Activated T-cell treated with anti-CD3 and anti-CD28 coated beads, Interleukin-2, amount 50 U/mL, for 4 hours (primary cell): ENCODE data around the gene PTTG1. TPM values are rescaled to one million over a fixed set of nuclear protein-coding genes. Genes with fewer than 3 reads are reported as not detected.
"Not testable (repeated sequence)": the region's sequence is repeated elsewhere in the genome, so short reads cannot be mapped to it uniquely, and the experiment has no call there.

Experiments
- ATAC-seq, 2 donors: fragments of 200-7000 bp; cut with Tn5 transposase; one replicate each; pipeline ENCODE4 v1.10.0; 2021
- DNase-seq: peaks from one replicate; pipeline ENCODE4 v3.0.0-alpha.2; 2020
- H3K27me3 Mint-ChIP-seq: one replicate; pipeline ENCODE4 v1.8.0; 2021; ENCODE audit warnings: low read depth, mixed read lengths
- H3K36me3 Mint-ChIP-seq: one replicate; pipeline ENCODE4 v1.8.0; 2022; ENCODE audit warnings: mixed read lengths; ENCODE audit not compliant: insufficient read depth
- H3K4me1 Mint-ChIP-seq: one replicate; pipeline ENCODE4 v1.8.0; 2021; ENCODE audit warnings: low read depth, mixed read lengths
- H3K4me3 Mint-ChIP-seq: one replicate; pipeline ENCODE4 v1.8.0; 2021; ENCODE audit warnings: mild to moderate bottlenecking, moderate library complexity, mixed read lengths
- H3K9me3 Mint-ChIP-seq: one replicate; pipeline ENCODE4 v1.8.0; 2021; ENCODE audit warnings: mixed read lengths
- total RNA-seq, 3 donors: library from RNA; stranded (reverse); gene quantifications; one replicate each; pipeline ENCODE4 v1.2.1, GENCODE V29; 2021

Gene PTTG1
- total RNA-seq, 3 donors from 2014 or later, result 22.5 to 27.1 (median 25.8) TPM

DNA sequence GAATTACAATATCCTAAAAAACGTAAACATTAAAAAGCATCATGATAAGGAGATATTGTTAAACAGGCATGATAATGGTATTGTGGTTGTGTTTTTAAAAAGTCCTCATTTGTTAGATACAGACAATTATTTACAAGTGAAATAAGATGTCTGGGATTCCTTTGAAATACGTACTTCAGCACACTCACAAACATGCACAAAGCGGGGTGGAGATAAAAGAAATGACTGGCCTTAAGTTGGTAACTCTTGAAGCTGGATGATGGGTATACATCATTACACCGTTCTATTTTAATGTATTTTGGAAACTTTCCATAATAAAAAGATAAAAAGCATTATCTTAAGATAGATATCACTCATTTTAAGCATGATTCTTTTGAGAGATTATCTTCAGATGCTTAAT lies 22.8 kb upstream of the PTTG1 start:
- Mint-ChIP-seq H3K9me3 (no peaks in the 10 kb centered on the region), H3K36me3 (peaks cover 10% of the 10 kb centered on the region), H3K4me3 (peak overlapping the region; percentile 83), H3K27me3 (no peaks in the 10 kb centered on the region), H3K4me1 (peaks cover 17% of the 10 kb centered on the region)
- no peak for ATAC-seq
- no peak for DNase-seq

DNA sequence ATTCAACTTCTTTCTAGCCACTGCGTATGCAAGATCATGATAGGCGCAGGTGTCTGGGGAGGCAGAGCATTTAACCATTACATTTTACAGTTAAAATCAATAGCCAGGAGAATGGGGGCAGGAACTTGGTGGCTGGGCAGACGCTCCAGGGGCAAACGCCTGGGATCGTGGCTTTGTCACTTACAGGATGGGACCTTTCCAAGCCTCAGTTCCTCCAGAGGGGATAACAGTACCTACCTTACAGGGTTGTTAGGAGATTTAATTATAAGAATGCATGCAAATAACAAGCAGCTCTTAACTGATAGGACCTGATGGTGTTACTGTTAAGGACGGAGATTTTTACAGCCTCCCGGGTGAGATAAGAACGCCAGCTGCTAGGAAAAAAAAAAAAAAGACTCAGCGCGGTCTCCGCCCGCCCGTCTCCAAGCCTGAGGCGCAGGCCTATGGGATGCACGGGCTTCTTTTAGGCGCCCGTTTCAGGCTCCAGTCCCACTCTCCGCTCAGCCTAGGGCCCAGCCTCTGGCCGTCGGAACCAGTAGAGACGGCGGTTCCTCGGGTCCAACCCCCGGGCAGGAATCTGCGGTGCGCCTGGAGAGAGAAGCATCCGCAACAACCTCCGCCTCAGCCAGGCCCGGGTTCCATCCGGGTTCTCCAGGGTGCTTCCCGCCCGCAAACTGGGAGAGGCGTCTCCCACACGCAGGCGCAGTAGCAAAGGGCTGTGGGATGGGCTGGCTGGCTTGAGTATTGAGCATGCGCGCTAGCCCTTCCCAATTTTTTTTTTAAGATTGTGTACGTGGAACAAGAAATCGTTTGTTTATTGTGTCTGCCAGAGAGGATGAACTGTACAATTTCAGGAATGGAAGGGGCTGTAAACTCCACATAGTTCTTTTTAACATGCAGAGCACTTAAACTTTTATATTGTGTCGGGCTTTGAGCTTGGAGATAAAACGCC lies 22.0 kb upstream of the PTTG1 start, which contains the start of gene FAM200C:
Gene FAM200C, minus strand, starts transcription at position 653 of the 952 bp plus-strand sequence. CDS start 4,564 bp downstream, outside the sequence.
- H3K4me1 Mint-ChIP-seq, result peaks cover 17% of the 10 kb centered on the region

DNA sequence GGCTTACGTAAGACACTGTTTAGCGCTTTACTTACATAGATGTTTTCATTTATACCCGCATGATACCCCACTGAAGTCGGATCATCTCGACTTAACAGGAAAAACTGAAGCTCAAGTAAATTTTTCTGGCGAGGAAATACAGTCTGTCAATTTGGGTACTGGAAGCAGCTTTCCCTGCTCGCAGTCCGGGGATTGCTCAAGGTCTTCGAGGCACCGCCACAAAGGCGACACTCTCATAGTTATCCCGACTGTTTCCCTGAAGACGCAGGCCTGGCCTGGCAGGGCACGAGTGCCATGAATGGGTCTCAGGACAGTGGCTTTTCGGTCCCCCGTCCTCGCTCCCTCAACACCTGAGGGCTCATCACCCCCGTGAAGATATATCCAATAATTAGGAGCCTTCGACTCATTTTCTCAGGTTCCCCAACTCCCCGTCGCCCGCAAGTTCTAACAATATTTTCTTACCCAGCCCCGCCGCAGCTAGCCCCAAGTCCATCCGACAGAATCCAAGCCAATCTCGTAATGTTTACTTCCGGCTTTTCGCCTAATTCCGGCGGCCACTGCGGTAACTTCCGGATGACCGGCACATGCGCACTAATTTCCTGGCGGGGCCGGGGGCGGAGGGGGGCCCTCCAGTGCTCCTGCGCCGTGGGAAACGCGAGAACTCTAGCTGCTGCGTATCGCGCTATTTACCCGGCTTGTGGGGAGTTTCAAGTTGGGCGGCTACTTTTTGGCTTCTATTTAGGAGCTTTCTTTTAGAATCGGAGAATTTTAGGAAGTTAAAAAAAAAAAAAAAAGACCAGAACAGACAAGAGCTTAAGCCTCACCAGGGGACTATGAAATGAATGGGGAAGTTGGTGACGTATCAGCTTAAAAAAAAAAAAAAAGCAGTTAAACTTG lies 2.8 kb upstream of the PTTG1 start, which contains the start of gene SLU7:
Gene SLU7, minus strand, starts transcription at position 521 of the 897 bp plus-strand sequence. CDS start 3,787 bp downstream, outside the sequence.
- DNase-seq (peak; percentile 90), ATAC-seq (peak; percentile 78 to 81)
- H3K9me3 Mint-ChIP-seq, result no peaks in the 10 kb centered on the region
- H3K36me3 Mint-ChIP-seq, result peaks cover 12% of the 10 kb centered on the region
- H3K4me3 Mint-ChIP-seq, result peak within 1 kb of the TSS; percentile 100
- peaks cover 74% of the 10 kb centered on the region for H3K4me1 Mint-ChIP-seq
- no peaks in the 10 kb centered on the region for H3K27me3 Mint-ChIP-seq

More for the DNA sequence above, 22.0 kb upstream of the PTTG1 start, which contains the start of gene FAM200C:
- H3K9me3 Mint-ChIP-seq, result no peaks in the 10 kb centered on the region
- DNase-seq, result peak; percentile 43
- ATAC-seq, result peak; percentile 88 to 91
- peak within 1 kb of the TSS; percentile 83 for H3K4me3 Mint-ChIP-seq
- no peaks in the 10 kb centered on the region for H3K27me3 Mint-ChIP-seq
- H3K36me3 Mint-ChIP-seq, result peaks cover 15% of the 10 kb centered on the region

DNA sequence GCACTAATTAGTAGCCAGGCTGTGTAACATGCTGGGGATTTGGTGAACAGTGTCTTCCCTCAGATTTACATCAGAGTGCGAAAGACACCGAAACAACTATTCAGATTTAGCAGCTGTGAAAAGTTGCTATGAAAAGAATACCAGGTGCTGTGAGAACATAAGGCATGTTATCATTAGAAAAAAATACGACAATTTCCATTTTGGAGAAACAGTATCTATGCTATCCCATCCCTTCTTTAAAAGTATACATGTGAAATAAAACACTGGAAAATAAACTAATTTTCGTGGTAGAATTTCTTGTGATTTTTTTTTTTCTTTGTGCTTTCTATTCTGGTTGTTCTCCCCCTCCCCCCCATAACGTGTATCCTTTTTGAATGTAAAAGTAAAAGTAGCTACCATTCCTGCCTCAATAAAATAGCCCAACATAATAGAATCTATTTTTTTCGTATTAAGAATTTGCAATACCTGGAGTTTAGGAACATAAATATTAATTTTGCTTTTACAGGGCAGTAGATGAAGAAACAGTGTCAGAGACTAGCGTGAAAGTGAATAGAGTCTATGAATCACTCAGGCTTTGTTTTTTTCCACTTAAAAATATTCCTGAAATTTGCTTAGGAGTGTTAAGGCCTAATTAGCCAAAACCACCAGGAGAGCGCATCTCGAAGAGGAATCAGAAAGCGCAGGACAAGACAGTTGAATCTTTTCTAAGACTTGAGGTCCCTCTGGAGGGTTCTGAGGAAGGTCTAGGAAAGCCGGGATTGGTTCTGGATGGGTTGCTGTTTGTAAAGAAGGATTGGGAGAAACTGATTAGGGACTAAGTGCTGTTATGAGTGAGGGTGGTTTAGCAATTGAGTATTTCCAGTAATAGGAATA lies 2.0 kb upstream of the PTTG1 start:
- peaks cover 15% of the 10 kb centered on the region for H3K36me3 Mint-ChIP-seq
- peak overlapping the region; percentile 100 for H3K4me3 Mint-ChIP-seq
- no peaks in the 10 kb centered on the region for H3K27me3 Mint-ChIP-seq
- DNase-seq (no peak), ATAC-seq (peak in 1 of 2 donors; percentile 15)
- no peaks in the 10 kb centered on the region for H3K9me3 Mint-ChIP-seq
- H3K4me1 Mint-ChIP-seq, result peaks cover 82% of the 10 kb centered on the region

DNA sequence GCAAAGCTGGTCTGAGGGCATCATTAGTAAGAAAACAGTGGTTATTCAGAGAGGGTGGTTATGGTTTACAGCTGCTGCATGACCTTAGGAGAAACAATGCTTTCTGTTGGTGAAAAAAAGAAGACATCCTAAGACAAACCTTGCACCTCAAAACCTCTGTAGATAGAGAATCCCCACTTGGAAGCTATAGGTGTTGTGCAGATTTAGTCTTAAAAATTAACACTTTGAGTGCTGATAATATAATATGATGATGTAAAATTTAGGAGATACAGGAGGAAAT lies 1.4 kb upstream of the PTTG1 start:
- no peak for DNase-seq
- Mint-ChIP-seq H3K36me3 (peaks cover 16% of the 10 kb centered on the region), H3K27me3 (no peaks in the 10 kb centered on the region), H3K4me1 (peaks cover 86% of the 10 kb centered on the region), H3K9me3 (no peaks in the 10 kb centered on the region), H3K4me3 (peak overlapping the region; percentile 100)
- no peak for ATAC-seq

DNA sequence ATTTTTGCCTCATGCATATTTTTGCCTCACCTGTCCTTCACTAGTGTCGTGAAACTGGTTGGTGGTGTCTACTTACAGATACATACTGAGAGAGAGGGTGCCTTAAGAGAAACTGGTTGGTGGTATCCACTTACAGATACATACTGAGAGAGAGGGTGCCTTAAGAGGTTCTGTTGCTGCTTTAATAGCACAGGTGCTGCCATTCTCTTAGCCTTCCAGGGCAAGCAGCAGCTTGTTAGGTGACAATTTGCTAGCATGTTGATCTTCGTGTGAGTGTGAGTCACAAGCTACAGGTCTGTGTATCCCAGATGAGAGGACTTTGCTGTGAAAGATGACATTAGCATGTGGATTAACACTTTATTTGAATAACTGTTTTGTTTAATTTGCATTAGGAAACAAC lies 1.4 kb downstream of the PTTG1 start:
- H3K27me3 Mint-ChIP-seq, result no peaks in the 10 kb centered on the region
- peaks cover 7% of the 10 kb centered on the region for H3K36me3 Mint-ChIP-seq
- peak overlapping the region; percentile 94 for H3K4me3 Mint-ChIP-seq
- peaks cover 69% of the 10 kb centered on the region for H3K4me1 Mint-ChIP-seq
- ATAC-seq, result no peak
- no peak for DNase-seq
- no peaks in the 10 kb centered on the region for H3K9me3 Mint-ChIP-seq

DNA sequence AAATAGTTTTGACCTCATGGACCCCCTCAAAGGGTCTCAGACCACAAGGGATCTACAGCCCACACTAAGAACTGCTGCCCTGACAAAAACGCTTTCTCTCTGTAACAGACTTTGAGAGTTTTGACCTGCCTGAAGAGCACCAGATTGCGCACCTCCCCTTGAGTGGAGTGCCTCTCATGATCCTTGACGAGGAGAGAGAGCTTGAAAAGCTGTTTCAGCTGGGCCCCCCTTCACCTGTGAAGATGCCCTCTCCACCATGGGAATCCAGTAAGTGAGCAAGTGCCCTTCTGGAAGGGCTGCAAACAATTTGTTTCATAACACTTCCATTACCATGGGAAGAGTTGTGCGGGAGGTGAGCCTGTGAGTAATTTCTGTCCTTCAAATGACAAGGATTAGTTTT lies 6.0 kb downstream of the PTTG1 start:
- Mint-ChIP-seq H3K36me3 (peaks cover 8% of the 10 kb centered on the region), H3K4me1 (peaks cover 31% of the 10 kb centered on the region), H3K27me3 (no peaks in the 10 kb centered on the region), H3K4me3 (no peak overlapping the region), H3K9me3 (no peaks in the 10 kb centered on the region)
- ATAC-seq, result no peak
- DNase-seq, result no peak

DNA sequence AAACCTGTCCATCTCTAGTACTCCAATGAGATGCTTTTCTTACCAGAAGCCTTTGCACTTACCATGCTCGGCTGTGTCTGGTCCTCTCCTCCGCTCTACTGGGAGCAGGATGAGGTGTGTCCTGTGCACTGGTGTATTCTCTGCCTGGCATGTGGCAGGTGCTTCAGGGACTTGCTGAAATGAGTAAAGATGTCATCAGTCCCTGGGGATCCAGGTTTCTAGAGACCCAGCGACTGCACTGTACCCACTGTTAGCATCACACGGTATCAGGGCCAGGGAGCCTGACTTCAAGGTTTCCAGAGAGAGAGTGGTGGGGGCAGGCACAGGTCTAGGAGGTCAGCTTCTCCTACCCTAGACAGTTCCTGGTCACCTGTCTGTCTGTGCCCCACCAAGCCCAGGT lies 10.5 kb downstream of the PTTG1 start:
- Mint-ChIP-seq H3K36me3 (peaks cover 2% of the 10 kb centered on the region), H3K4me1 (peaks cover 6% of the 10 kb centered on the region), H3K4me3 (no peak overlapping the region), H3K9me3 (no peaks in the 10 kb centered on the region), H3K27me3 (peaks cover 3% of the 10 kb centered on the region)
- ATAC-seq, result no peak
- no peak for DNase-seq

DNA sequence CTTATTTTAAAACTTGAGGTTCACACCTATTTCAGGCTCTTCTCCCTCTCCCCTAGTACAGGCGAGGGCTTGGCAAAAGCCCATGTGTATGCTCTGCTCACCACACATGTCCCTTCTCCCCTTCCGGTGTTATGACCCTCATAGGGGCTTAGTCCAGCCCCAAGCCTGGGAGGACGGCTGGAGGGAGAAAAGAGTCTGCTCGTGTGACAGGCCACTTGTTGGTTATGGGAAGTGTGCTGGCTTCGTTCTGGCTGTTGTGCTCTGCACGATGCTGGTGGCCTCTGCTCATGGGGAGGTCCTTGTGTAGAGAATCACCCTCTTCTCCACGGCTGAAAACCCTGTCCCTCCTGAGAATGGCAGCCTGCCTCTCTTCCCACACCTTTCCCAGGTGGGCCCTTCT lies 11.1 kb downstream of the PTTG1 start:
- Mint-ChIP-seq H3K9me3 (no peaks in the 10 kb centered on the region), H3K27me3 (peaks cover 3% of the 10 kb centered on the region), H3K4me1 (peaks cover 6% of the 10 kb centered on the region), H3K4me3 (no peak overlapping the region), H3K36me3 (peaks cover 2% of the 10 kb centered on the region)
- DNase-seq, result no peak
- no peak for ATAC-seq

DNA sequence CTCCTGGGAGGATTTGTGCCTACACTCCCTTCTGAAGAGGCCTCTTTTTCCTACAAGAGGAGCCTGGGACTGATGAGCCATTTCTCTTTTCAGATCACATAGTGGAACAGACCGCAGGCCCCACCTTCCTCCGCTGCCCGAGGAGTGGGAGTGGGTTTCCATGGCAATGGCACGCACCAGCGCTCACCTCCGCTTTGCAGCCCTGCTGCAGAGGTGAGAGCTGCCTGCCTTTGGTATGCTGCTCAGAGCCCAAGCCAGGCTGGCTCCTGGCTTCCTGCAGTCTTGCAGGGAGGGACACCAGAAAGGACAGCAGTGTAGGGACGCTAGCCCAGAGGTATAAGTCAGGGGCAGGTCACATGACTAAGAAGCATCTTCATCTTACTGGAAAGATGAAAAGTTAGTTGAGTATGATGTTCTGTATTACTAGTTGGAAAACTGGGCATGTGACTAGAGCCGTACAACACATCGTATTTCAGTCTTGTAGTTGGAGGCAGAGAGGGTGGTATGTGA lies 12.4 kb downstream of the PTTG1 start:
- H3K4me1 Mint-ChIP-seq, result peaks cover 9% of the 10 kb centered on the region
- no peak for ATAC-seq
- peaks cover 2% of the 10 kb centered on the region for H3K36me3 Mint-ChIP-seq
- no peaks in the 10 kb centered on the region for H3K9me3 Mint-ChIP-seq
- H3K27me3 Mint-ChIP-seq, result peaks cover 3% of the 10 kb centered on the region
- DNase-seq, result no peak
- H3K4me3 Mint-ChIP-seq, result no peak overlapping the region

DNA sequence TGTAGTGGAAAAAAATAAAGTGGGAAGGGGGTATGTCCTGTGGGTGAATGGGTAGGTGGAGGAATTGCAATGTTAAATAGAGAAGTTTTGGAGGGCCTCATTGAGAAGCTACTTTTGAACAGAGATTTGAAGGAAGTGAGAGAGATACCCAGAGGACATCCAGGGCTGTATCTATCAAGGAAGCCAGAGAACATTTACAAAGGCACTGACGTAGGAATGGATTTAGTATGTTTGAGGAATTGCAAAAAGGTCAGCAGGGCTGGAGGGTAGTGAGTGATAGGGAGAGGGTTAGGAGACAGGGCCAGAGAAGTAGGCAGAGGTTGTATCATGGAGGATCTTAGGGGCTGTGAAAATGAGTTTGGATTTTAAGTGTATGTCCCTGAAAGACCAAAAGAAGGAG lies 13.9 kb downstream of the PTTG1 start:
- ATAC-seq, result no peak
- Mint-ChIP-seq H3K9me3 (no peaks in the 10 kb centered on the region), H3K27me3 (peaks cover 3% of the 10 kb centered on the region), H3K36me3 (no peaks in the 10 kb centered on the region), H3K4me1 (peaks cover 17% of the 10 kb centered on the region), H3K4me3 (no peak overlapping the region)
- DNase-seq, result no peak

DNA sequence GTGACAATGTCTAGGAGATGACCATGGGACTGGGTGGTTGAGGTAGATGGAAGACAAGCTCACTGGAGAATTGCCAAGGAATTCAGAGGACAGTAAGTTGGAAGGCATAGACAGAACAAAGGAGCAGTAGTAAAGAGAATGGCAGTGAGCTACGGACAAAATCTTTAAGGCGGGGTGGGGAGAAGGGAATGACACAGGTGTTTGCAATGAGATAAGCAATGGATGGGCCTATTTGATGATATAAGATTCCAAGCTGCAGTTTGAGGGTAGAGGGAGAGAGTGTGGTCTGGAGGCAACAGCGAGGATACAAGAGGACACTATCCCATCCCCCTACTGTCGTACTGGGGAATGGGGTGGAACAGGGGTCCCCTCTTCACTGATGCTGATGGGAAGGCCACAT lies 14.4 kb downstream of the PTTG1 start:
- ATAC-seq (no peak), DNase-seq (no peak)
- H3K4me3 Mint-ChIP-seq, result no peak overlapping the region
- H3K27me3 Mint-ChIP-seq, result peaks cover 3% of the 10 kb centered on the region
- no peaks in the 10 kb centered on the region for H3K36me3 Mint-ChIP-seq
- H3K9me3 Mint-ChIP-seq, result no peaks in the 10 kb centered on the region
- peaks cover 17% of the 10 kb centered on the region for H3K4me1 Mint-ChIP-seq

DNA sequence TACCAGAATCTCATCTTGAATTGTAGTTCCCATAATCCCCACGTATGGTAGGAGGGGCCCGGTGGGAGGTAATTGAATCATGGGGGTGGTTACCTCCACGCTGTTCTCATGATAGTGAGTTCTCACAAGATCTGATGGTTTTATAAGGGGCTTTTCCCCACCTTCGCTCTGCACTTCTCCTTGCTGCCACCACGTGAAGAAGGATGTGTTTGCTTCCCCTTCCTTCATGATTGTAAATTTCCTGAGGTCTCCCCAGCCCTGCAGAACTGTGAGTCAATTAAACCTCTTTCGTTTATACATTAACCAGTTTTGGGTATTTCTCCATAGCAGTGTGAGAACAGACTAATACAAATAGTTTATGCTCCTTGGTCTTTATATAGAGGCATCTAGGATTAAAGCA lies 15.0 kb downstream of the PTTG1 start:
- peaks cover 23% of the 10 kb centered on the region for H3K4me1 Mint-ChIP-seq
- H3K36me3 Mint-ChIP-seq, H3K9me3 Mint-ChIP-seq, H3K27me3 Mint-ChIP-seq, ATAC-seq, H3K4me3 Mint-ChIP-seq, DNase-seq: not testable (repeated sequence)
